Measurements from ENCODE around the gene LMO2. TPM values are rescaled to one million over a fixed set of nuclear protein-coding genes. Genes with fewer than 3 reads are reported as not detected.

Gene LMO2
- polyA plus RNA-seq, 3 donors, result 48.8 to 140 (median 75.8) TPM

DNA sequence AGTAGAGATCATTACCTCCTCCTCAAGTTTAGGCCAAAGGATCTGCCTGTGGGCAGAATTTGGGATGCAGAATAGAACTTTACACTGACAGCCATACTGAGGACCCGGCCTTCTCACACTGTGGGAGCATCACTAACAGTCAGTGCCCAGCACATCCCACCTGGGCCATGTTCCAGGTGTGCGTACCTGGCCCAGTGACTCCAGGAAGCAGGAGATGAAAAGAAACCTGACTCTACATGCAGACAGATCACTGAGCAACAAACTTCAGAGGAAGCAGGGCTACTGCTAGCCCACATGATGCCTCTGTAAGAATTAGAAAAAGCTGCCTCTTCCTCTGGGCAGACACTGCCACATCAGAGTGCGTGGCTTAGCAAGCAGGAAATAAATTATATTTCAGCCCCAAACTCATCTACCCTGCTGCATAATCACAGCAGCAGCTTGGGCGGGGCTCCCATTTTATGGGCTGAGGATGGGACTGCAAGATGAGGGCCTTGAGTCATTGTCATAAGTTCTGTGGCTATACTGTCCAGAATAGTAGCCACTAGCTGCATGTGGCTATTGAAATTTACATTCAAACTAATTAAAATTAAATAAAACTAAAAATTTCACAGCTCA is 6.0 kb upstream of the LMO2 start:
- Histone ChIP-seq H3K4me1 (ENCODE audit: control insufficient read depth in 1 of 2, insufficient read depth in 2 of 2, low read length in 2 of 2) (peaks cover 79% of the 10 kb centered on the region in 2 donors), H3K79me2 (ENCODE audit: insufficient read depth, low read length) (peaks cover 26% of the 10 kb centered on the region), H3K27me3 (ENCODE audit: control insufficient read depth in 2 of 2, insufficient read depth in 2 of 2, low read length in 2 of 2) (no peaks in the 10 kb centered on the region), H4K20me1 (ENCODE audit: insufficient read depth, low read length) (no peaks in the 10 kb centered on the region), H3K9me3 (replicated peaks in 1 of 2; ENCODE audit: control insufficient read depth in 1 of 2, insufficient read depth in 1 of 2, low read length in 2 of 2) (no peaks in the 10 kb centered on the region), H3K27ac (ENCODE audit: low read depth in 1 of 2, low read length in 2 of 2) (peak overlapping the region in 1 of 2 donors; percentile 70), H2AFZ (ENCODE audit: insufficient read depth, low read depth, low read length, poor library complexity, severe bottlenecking) (no peak overlapping the region), H3K9ac (ENCODE audit: insufficient read depth, low read length, poor library complexity, severe bottlenecking) (no peak overlapping the region), H3K36me3 (replicated peaks in 1 of 2; ENCODE audit: control insufficient read depth in 1 of 2, insufficient read depth in 2 of 2, low read length in 2 of 2) (no peaks in the 10 kb centered on the region), H3K4me3 (replicated peaks in 1 of 3; ENCODE audit: low read depth in 2 of 3, low read length in 3 of 3) (no peak overlapping the region), H3K4me2 (replicated peaks; ENCODE audit: extremely low read depth, low read length, poor library complexity, severe bottlenecking) (no peak overlapping the region)
- intact Hi-C loops (cut with micrococcal nuclease), result no loop called here
- Mint-ChIP-seq H3K4me3 (no peak overlapping the region), H3K9me3 (no peaks in the 10 kb centered on the region), H3K27me3 (ENCODE audit: low read depth in 3 of 3) (peaks cover 0 to 1% (median 0%) of the 10 kb centered on the region in 3 donors), H3K27ac (peak overlapping the region; percentile 50 to 89 (median 55)), H3K36me3 (peaks cover 0 to 5% of the 10 kb centered on the region in 2 donors), H3K4me1 (peaks cover 73% of the 10 kb centered on the region)
- TF ChIP-seq, protein P1, sequence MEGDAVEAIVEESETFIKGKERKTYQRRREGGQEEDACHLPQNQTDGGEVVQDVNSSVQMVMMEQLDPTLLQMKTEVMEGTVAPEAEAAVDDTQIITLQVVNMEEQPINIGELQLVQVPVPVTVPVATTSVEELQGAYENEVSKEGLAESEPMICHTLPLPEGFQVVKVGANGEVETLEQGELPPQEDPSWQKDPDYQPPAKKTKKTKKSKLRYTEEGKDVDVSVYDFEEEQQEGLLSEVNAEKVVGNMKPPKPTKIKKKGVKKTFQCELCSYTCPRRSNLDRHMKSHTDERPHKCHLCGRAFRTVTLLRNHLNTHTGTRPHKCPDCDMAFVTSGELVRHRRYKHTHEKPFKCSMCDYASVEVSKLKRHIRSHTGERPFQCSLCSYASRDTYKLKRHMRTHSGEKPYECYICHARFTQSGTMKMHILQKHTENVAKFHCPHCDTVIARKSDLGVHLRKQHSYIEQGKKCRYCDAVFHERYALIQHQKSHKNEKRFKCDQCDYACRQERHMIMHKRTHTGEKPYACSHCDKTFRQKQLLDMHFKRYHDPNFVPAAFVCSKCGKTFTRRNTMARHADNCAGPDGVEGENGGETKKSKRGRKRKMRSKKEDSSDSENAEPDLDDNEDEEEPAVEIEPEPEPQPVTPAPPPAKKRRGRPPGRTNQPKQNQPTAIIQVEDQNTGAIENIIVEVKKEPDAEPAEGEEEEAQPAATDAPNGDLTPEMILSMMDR (IDR thresholded peaks at IDR 0.05), result no peak
- DNase-seq, result peak; percentile 58 to 75 (median 63)
- WGBS (ENCODE audit: insufficient coverage), result 63% methylated on average over 3 of the region's 4 CpGs

DNA sequence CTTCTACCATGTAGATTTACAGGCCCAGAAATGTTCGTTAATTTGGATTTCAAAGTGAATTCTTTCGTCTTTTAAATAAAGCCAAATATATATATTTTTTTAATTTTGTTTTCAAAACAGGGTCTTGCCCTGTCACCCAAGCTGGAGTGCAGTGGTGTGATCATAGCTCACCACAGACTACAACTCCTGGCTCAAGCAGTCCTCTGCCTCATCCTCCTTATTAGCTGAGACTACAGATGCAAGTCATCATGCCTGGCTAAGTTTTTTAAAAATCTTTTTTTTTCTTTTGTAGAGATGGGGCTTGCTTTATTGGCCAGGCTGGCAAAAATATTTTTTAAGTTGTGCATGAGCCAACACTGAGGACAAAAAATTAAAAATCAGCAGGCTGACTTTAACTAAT is 5.0 kb upstream of the LMO2 start:
- peaks cover 34% of the 10 kb centered on the region for H3K79me2 ChIP-seq (ENCODE audit: insufficient read depth, low read length)
- no peak for DNase-seq
- no peaks in the 10 kb centered on the region for H3K27me3 ChIP-seq (ENCODE audit: control insufficient read depth in 2 of 2, insufficient read depth in 2 of 2, low read length in 2 of 2)
- no peaks in the 10 kb centered on the region for H3K9me3 ChIP-seq (replicated peaks in 1 of 2; ENCODE audit: control insufficient read depth in 1 of 2, insufficient read depth in 1 of 2, low read length in 2 of 2)
- H3K36me3 ChIP-seq (replicated peaks in 1 of 2; ENCODE audit: control insufficient read depth in 1 of 2, insufficient read depth in 2 of 2, low read length in 2 of 2), result no peaks in the 10 kb centered on the region
- Mint-ChIP-seq H3K9me3 (no peaks in the 10 kb centered on the region), H3K27me3 (ENCODE audit: low read depth in 3 of 3) (peaks cover 0 to 1% (median 0%) of the 10 kb centered on the region in 3 donors), H3K36me3 (peaks cover 0 to 5% of the 10 kb centered on the region in 2 donors), H3K4me3 (no peak overlapping the region), H3K27ac (peak overlapping the region in 1 of 7 donors; percentile 29), H3K4me1 (peaks cover 83% of the 10 kb centered on the region)
- H3K9ac ChIP-seq (ENCODE audit: insufficient read depth, low read length, poor library complexity, severe bottlenecking), result no peak overlapping the region
- peaks cover 88 to 89% of the 10 kb centered on the region in 2 donors for H3K4me1 ChIP-seq (ENCODE audit: control insufficient read depth in 1 of 2, insufficient read depth in 2 of 2, low read length in 2 of 2)
- H4K20me1 ChIP-seq (ENCODE audit: insufficient read depth, low read length), result no peaks in the 10 kb centered on the region
- H3K27ac ChIP-seq (ENCODE audit: low read depth in 1 of 2, low read length in 2 of 2), result peak overlapping the region in 1 of 2 donors; percentile 70
- WGBS (ENCODE audit: insufficient coverage), result no CpG with 5 or more reads among the region's 2 CpGs
- no peak overlapping the region for H3K4me3 ChIP-seq (replicated peaks in 1 of 3; ENCODE audit: low read depth in 2 of 3, low read length in 3 of 3)
- TF ChIP-seq, protein P1 (IDR thresholded peaks at IDR 0.05), result no peak
- intact Hi-C loops (cut with micrococcal nuclease), result no loop called here
- no peak overlapping the region for H2AFZ ChIP-seq (ENCODE audit: insufficient read depth, low read depth, low read length, poor library complexity, severe bottlenecking)
- H3K4me2 ChIP-seq (replicated peaks; ENCODE audit: extremely low read depth, low read length, poor library complexity, severe bottlenecking), result no peak overlapping the region

All from CD14-positive monocyte (primary cell).